Measurements from ENCODE around the gene CEBPA. TPM values are rescaled to one million over a fixed set of nuclear protein-coding genes. Genes with fewer than 3 reads are reported as not detected.

The CEBPA gene
- total RNA-seq, 4 donors from 2014 or later = 36.3 to 160 (median 89.2) TPM

GRCh38 chr19:33283589-33283988 lies 18.7 kb downstream of the CEBPA start:
- Histone ChIP-seq H3K27me3 (no peaks in the 10 kb centered on the region), H3K36me3 (no peaks in the 10 kb centered on the region), H3K4me1 (peaks cover 0 to 18% (median 0%) of the 10 kb centered on the region in 4 donors), H3K27ac (no peak overlapping the region), H3K9me3 (peaks cover 0 to 12% (median 0%) of the 10 kb centered on the region in 4 donors), H3K4me3 (no peak overlapping the region)
- TF ChIP-seq POLR2A (IDR thresholded peaks at IDR 0.05) (no peak), CTCF (IDR thresholded peaks at IDR 0.05) (no peak)
- DNase-seq = no peak

GRCh38 chr19:33282036-33282671 lies 20.2 kb downstream of the CEBPA start:
- Histone ChIP-seq H3K27me3 (no peaks in the 10 kb centered on the region), H3K27ac (no peak overlapping the region), H3K36me3 (no peaks in the 10 kb centered on the region), H3K9me3 (peaks cover 0 to under 1% (median 0%) of the 10 kb centered on the region in 4 donors), H3K4me3 (no peak overlapping the region), H3K4me1 (peaks cover 0 to 18% (median 0%) of the 10 kb centered on the region in 4 donors)
- no peak for DNase-seq
- no peak for TF ChIP-seq POLR2A (IDR thresholded peaks at IDR 0.05)

- Histone ChIP-seq H3K9me3 (no peaks in the 10 kb centered on the region), H3K4me3 (no peak overlapping the region), H3K4me1 (peaks cover 0 to 18% (median 0%) of the 10 kb centered on the region in 4 donors), H3K36me3 (no peaks in the 10 kb centered on the region), H3K27ac (no peak overlapping the region), H3K27me3 (no peaks in the 10 kb centered on the region)
- DNase-seq = no peak
- TF ChIP-seq CTCF (IDR thresholded peaks at IDR 0.05) (no peak), POLR2A (IDR thresholded peaks at IDR 0.05) (no peak)
Observed at GRCh38 chr19:33281296-33281926, 20.9 kb downstream of the CEBPA start.

- Histone ChIP-seq H3K27ac (no peak overlapping the region), H3K27me3 (no peaks in the 10 kb centered on the region), H3K4me3 (no peak overlapping the region), H3K36me3 (no peaks in the 10 kb centered on the region), H3K9me3 (no peaks in the 10 kb centered on the region), H3K4me1 (peaks cover 0 to 10% (median 0%) of the 10 kb centered on the region in 4 donors)
- TF ChIP-seq CTCF (IDR thresholded peaks at IDR 0.05) = no peak
- TF ChIP-seq POLR2A (IDR thresholded peaks at IDR 0.05) = no peak
- no peak for DNase-seq
Observed at GRCh38 chr19:33280351-33280921, 21.9 kb downstream of the CEBPA start.

GRCh38 chr19:33279430-33280350 lies 22.6 kb downstream of the CEBPA start:
- Histone ChIP-seq H3K36me3 (no peaks in the 10 kb centered on the region), H3K4me3 (no peak overlapping the region), H3K9me3 (no peaks in the 10 kb centered on the region), H3K4me1 (peaks cover 0 to 13% (median under 1%) of the 10 kb centered on the region in 4 donors), H3K27ac (no peak overlapping the region), H3K27me3 (no peaks in the 10 kb centered on the region)
- no peak for DNase-seq
- TF ChIP-seq POLR2A (IDR thresholded peaks at IDR 0.05) (no peak), CTCF (IDR thresholded peaks at IDR 0.05) (no peak)
